BE2C (cell line): ENCODE measurements around the gene SH2B3.

Experiments
- DNase-seq: peaks from one replicate; pipeline ENCODE4 v3.0.0-alpha.2; 2020
- H3K27me3 ChIP-seq: fragments of 250-450 bp; sonication (Bioruptor Pico); 2 replicates; pipeline ENCODE4 v1.5.1; 2020; ENCODE audit warnings: mild to moderate bottlenecking
- H3K36me3 ChIP-seq: fragments of 250-450 bp; sonication (Bioruptor Pico); 2 replicates; pipeline ENCODE4 v1.5.1; 2020; ENCODE audit warnings: mild to moderate bottlenecking
- H3K4me1 ChIP-seq: fragments of 250-450 bp; sonication (Bioruptor Pico); 2 replicates; pipeline ENCODE4 v1.5.1; 2020
- H3K4me3 ChIP-seq: 2 replicates; pipeline ENCODE4 v1.5.1; 2011; ENCODE audit warnings: low read depth, low read length
- H3K9me3 ChIP-seq: fragments of 250-450 bp; sonication (Bioruptor Pico); 2 replicates; pipeline ENCODE4 v1.5.1; 2020
- TF ChIP-seq, protein P1 (sequence below): IDR thresholded peaks from 2 replicates; pipeline ENCODE4 v1.5.1; 2012; ENCODE audit warnings: mild to moderate bottlenecking, low read depth, low read length

The SH2B3 gene

GRCh38 chr12:111424189-111424792, 18.6 kb downstream of the SH2B3 start:
- Histone ChIP-seq H3K4me3 (no peak overlapping the region), H3K9me3 (no peaks in the 10 kb centered on the region), H3K36me3 (peaks cover 7% of the 10 kb centered on the region), H3K4me1 (no peaks in the 10 kb centered on the region), H3K27me3 (no peaks in the 10 kb centered on the region)
- no peak for DNase-seq
- TF ChIP-seq, protein P1, sequence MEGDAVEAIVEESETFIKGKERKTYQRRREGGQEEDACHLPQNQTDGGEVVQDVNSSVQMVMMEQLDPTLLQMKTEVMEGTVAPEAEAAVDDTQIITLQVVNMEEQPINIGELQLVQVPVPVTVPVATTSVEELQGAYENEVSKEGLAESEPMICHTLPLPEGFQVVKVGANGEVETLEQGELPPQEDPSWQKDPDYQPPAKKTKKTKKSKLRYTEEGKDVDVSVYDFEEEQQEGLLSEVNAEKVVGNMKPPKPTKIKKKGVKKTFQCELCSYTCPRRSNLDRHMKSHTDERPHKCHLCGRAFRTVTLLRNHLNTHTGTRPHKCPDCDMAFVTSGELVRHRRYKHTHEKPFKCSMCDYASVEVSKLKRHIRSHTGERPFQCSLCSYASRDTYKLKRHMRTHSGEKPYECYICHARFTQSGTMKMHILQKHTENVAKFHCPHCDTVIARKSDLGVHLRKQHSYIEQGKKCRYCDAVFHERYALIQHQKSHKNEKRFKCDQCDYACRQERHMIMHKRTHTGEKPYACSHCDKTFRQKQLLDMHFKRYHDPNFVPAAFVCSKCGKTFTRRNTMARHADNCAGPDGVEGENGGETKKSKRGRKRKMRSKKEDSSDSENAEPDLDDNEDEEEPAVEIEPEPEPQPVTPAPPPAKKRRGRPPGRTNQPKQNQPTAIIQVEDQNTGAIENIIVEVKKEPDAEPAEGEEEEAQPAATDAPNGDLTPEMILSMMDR: no peak

- peaks cover 4% of the 10 kb centered on the region for H3K36me3 ChIP-seq
- H3K4me3 ChIP-seq: no peak overlapping the region
- peaks cover 3% of the 10 kb centered on the region for H3K4me1 ChIP-seq
- TF ChIP-seq, protein P1: peak; percentile 17
- no peak for DNase-seq
- H3K27me3 ChIP-seq: no peaks in the 10 kb centered on the region
- no peaks in the 10 kb centered on the region for H3K9me3 ChIP-seq
These were observed 19.1 kb downstream of the SH2B3 start for GRCh38 chr12:111424793-111425251.

DNA sequence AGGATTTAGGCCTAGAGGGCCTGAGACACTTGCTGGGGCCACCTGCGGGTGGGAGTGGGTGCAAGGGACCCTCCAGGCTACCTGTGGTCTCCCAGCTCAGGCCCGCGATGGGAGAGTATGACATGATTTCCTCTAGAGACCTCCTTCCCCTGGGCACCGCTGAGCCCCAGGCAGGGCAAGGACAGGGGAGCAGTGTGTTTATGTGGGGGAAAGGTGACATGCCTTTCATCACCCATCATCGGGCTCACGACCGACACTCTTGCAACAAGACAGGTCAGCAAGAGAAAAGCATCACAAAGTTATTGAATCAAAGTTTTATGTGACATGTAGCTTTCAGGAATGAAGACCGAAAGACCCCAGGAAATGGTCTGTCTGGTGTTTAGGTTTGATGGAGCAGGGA, 19.9 kb downstream of the SH2B3 start:
- H3K27me3 ChIP-seq: no peaks in the 10 kb centered on the region
- no peak for DNase-seq
- peaks cover 2% of the 10 kb centered on the region for H3K36me3 ChIP-seq
- H3K9me3 ChIP-seq: no peaks in the 10 kb centered on the region
- no peak overlapping the region for H3K4me3 ChIP-seq
- TF ChIP-seq, protein P1: no peak
- H3K4me1 ChIP-seq: peaks cover 9% of the 10 kb centered on the region

- no peak for DNase-seq
- Histone ChIP-seq H3K4me1 (peaks cover 9% of the 10 kb centered on the region), H3K9me3 (no peaks in the 10 kb centered on the region), H3K4me3 (no peak overlapping the region), H3K27me3 (no peaks in the 10 kb centered on the region), H3K36me3 (no peaks in the 10 kb centered on the region; the same call in none of the 2 replicates)
- TF ChIP-seq, protein P1: no peak
These were observed 20.8 kb downstream of the SH2B3 start for GRCh38 chr12:111426344-111427185.

GRCh38 chr12:111427417-111428074, 21.8 kb downstream of the SH2B3 start:
- Histone ChIP-seq H3K4me3 (no peak overlapping the region), H3K9me3 (no peaks in the 10 kb centered on the region), H3K36me3 (no peaks in the 10 kb centered on the region; the same call in none of the 2 replicates), H3K27me3 (no peaks in the 10 kb centered on the region), H3K4me1 (peaks cover 9% of the 10 kb centered on the region)
- DNase-seq: no peak
- TF ChIP-seq, protein P1: no peak
